HG02870 (cell line): ENCODE results near the gene RASGEF1C.
"Not testable (repeated sequence)": the region's sequence is repeated elsewhere in the genome, so short reads cannot be mapped to it uniquely, and the experiment has no call there.

Experiments used
- ATAC-seq: cut with Tn5 transposase; IDR thresholded peaks from one replicate; pipeline ENCODE4 v1.9.1; 2021; ENCODE audit warnings: mild to moderate bottlenecking, moderate library complexity; ENCODE audit not compliant: unreplicated experiment

RASGEF1C gene

DNA sequence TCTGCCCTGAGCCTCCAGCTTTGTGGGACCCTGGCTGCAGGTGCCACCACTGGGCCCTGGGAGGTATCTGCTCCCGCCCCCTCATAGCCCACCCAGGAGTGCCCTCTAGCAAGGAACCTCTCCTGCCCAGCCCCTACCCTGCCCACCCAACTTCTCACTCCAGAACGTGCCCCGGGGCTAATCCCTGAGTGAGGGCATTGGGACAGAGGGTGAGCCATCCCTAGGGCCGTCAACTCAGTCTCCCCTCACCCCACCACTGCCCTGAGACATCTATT, 2.7 kb upstream of the RASGEF1C start:
- ATAC-seq: no peak

GRCh38 chr5:180210961-180211760, 2.1 kb upstream of the RASGEF1C start:
- ATAC-seq: no peak

GRCh38 chr5:180210077-180210476, 1.1 kb upstream of the RASGEF1C start:
- ATAC-seq: not testable (repeated sequence)

- no peak for ATAC-seq
These were observed 453 bp downstream of the RASGEF1C start for GRCh38 chr5:180208435-180209081.

GRCh38 chr5:180208038-180208434, 975 bp downstream of the RASGEF1C start:
- no peak for ATAC-seq

GRCh38 chr5:180207593-180207992, 1.4 kb downstream of the RASGEF1C start:
- no peak for ATAC-seq

DNA sequence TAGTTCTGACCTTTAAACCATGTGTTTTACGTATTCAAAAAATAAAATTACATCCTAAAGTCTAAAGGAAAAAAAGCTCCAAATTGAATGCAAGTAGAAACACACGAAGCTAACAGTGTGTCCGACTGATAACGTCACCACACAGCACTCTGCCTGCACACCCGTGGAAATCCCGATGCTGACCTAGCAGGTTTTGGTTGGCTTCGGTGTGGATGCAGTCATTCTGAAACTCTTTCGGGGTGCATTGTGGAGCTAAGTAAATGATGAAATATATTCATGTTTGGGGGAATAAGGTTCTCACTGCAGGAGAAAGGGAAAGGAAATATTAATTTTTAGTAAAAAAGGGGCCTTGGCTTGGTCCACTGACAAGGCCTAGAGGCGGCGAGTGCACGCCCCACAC, 2.0 kb downstream of the RASGEF1C start:
- ATAC-seq: no peak

- no peak for ATAC-seq
These were observed 3.1 kb downstream of the RASGEF1C start for GRCh38 chr5:180205916-180206315.

- ATAC-seq: no peak
These were observed 4.7 kb downstream of the RASGEF1C start for GRCh38 chr5:180204276-180204819.

- no peak for ATAC-seq
These were observed 6.0 kb downstream of the RASGEF1C start for GRCh38 chr5:180202939-180203573.

DNA sequence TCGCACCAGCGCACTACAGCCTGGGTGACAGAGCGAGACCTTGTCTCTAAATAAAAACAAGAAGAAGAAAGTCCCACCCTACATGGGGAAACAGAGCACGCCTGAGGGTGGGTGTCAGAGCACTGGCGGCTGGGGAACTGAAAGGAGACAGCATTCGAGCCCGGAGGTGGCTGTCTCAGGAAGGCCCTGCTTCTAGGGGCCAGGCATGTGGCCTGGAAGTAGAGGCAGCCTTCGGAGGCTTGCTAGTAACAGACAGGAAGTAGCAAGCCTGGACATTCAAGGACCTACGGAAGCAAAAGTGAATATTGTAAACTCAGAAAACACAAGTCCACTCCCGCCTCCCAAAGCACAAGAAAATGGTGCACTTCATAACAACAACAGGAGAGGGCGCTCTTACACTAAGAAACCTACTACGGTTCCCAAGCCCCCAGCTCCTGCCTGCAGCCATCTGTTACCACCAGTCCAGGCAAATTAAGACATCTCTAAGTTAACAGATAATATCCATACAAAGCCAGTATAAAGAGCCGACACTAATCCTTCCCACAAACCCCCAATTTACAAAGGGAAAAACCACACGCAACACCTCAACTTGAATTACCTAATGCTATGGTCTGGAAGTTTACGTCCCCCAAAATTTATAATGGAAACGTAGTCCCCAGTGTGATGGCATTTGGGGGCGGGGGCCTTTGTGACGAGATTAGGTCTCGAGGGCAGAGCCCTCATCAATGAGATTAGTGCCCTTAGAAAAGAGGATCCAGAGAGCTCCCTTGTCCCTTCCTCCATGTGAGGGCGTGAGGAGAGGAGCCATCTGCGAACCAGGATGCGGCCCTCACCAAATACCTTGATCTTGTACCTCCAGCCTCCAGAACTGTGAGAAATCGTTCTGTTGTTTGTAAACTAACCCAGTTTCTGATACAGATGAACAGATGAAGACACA, 7.7 kb downstream of the RASGEF1C start:
- ATAC-seq: no peak

GRCh38 chr5:180199390-180199789, 9.6 kb downstream of the RASGEF1C start:
- no peak for ATAC-seq

GRCh38 chr5:180198208-180198607, 10.8 kb downstream of the RASGEF1C start:
- no peak for ATAC-seq

GRCh38 chr5:180197016-180197702, 11.9 kb downstream of the RASGEF1C start:
- no peak for ATAC-seq

DNA sequence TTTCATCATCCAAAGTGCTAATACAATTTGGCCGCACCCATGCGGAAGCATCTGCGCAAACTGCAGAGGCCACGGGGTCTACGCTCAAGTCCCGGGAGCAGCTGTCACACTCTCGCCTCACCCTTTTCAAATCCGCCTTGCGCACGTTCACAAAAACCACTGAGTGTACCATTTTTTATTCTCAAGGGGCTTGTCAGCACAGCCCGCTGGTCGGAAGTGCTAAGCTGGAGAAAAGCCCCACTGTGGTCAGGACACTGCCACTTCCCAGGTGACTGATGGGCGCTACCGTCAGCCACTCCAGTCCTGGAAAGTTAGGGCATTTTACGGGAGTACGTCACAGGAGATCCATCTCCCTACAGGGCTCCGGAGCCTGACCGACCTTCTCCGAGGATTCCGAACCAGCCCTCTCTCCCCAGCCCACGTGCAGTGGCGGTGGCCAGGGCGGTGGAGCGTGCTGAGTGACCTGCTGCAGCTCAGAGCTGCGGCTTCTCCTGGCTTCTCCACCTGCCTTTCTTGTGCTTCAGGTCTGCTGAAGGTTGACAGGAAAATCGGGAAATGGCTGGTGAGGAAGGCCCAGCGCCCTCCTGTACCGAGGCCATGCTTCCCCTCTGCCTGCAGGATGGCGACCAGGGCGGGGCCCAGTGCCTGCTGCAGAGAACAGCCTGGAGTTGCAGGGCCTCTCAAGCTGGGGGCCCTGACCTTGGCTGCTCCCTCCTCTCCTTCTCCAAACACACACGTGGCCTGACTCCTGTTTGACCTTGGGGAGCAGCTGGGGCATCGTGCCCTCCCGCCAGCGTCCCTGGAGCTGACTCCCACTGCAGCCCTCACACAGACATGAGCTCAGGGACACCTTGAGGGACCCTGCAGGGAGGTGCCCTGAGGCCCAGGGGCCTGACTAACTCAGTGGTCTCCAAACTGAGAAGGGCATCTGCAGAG, 14.3 kb downstream of the RASGEF1C start:
- no peak for ATAC-seq

GRCh38 chr5:180193749-180194375, 15.1 kb downstream of the RASGEF1C start:
- no peak for ATAC-seq

- ATAC-seq: no peak
These were observed 17.3 kb downstream of the RASGEF1C start for GRCh38 chr5:180191716-180192115.

GRCh38 chr5:180187767-180188166, 21.2 kb downstream of the RASGEF1C start:
- ATAC-seq: no peak

- ATAC-seq: no peak
These were observed 28.2 kb downstream of the RASGEF1C start for GRCh38 chr5:180180846-180181245.
